GM23338 (cell line): ENCODE results near the gene PSD4. TPM values are rescaled to one million over a fixed set of nuclear protein-coding genes. Genes with fewer than 3 reads are reported as not detected.

Experiments used
- ATAC-seq: fragments of 200-7000 bp; cut with Tn5 transposase; 3 replicates; pipeline ENCODE4 v1.9.1; 2020
- DNase-seq: peaks from one replicate; pipeline ENCODE4 v3.0.0-alpha.2; 2015; ENCODE audit warnings: low spot score
- H2AFZ ChIP-seq: fragments of 200-600 bp; sonication (generic); 2 replicates; pipeline ENCODE4 v1.8.0; 2016; ENCODE audit warnings: antibody characterized with exemption, mild to moderate bottlenecking, moderate library complexity
- H3F3A ChIP-seq: fragments of 200-600 bp; sonication (generic); replicated peaks from 2 replicates; pipeline ENCODE4 v1.8.0; 2017; ENCODE audit warnings: antibody characterized with exemption, mixed run types, low read depth
- H3K27ac ChIP-seq: fragments of 200-600 bp; sonication (generic); 2 replicates; pipeline ENCODE4 v1.6.1; 2016; ENCODE audit warnings: low read depth
- H3K27me3 ChIP-seq: fragments of 200-600 bp; sonication (generic); 2 replicates; pipeline ENCODE4 v1.8.0; 2016; ENCODE audit warnings: mild to moderate bottlenecking, mixed run types, moderate library complexity; ENCODE audit not compliant: insufficient read depth
- H3K36me3 ChIP-seq: fragments of 200-600 bp; sonication (generic); 2 replicates; pipeline ENCODE4 v1.8.0; 2016; ENCODE audit warnings: mild to moderate bottlenecking; ENCODE audit not compliant: insufficient read depth
- H3K4me1 ChIP-seq: fragments of 200-600 bp; sonication (generic); 2 replicates; pipeline ENCODE4 v1.8.0; 2016; ENCODE audit warnings: mild to moderate bottlenecking, moderate library complexity; ENCODE audit not compliant: insufficient read depth
- H3K4me2 ChIP-seq: fragments of 200-600 bp; sonication (generic); 2 replicates; pipeline ENCODE4 v1.7.1; 2017; ENCODE audit warnings: mixed run types
- H3K4me3 ChIP-seq: fragments of 200-600 bp; sonication (generic); 2 replicates; pipeline ENCODE4 v1.6.1; 2016; ENCODE audit warnings: mixed run types
- H3K79me2 ChIP-seq: fragments of 200-600 bp; sonication (generic); replicated peaks from 2 replicates; pipeline ENCODE4 v1.8.0; 2017; ENCODE audit warnings: mild to moderate bottlenecking; ENCODE audit not compliant: insufficient read depth
- H3K9me2 ChIP-seq: fragments of 200-600 bp; sonication (generic); 2 replicates; pipeline ENCODE4 v1.8.0; 2017; ENCODE audit not compliant: insufficient read depth
- H4K20me1 ChIP-seq: fragments of 200-600 bp; sonication (generic); replicated peaks from 2 replicates; pipeline ENCODE4 v1.8.0; 2017; ENCODE audit warnings: mild to moderate bottlenecking; ENCODE audit not compliant: insufficient read depth
- H3K27ac Mint-ChIP-seq: 2 replicates; pipeline ENCODE4 v1.8.0; 2020; ENCODE audit warnings: inconsistent platforms, mild to moderate bottlenecking, moderate library complexity, mixed read lengths
- H3K27me3 Mint-ChIP-seq: 3 replicates; pipeline ENCODE4 v1.8.0; 2022; ENCODE audit warnings: low read depth, mild to moderate bottlenecking, moderate library complexity, mixed read lengths, inconsistent platforms; ENCODE audit not compliant: insufficient read depth, poor library complexity
- H3K36me3 Mint-ChIP-seq: 3 replicates; pipeline ENCODE4 v1.8.0; 2021; ENCODE audit warnings: low read depth, mild to moderate bottlenecking, inconsistent platforms, moderate library complexity, mixed read lengths
- H3K4me1 Mint-ChIP-seq: 3 replicates; pipeline ENCODE4 v1.8.0; 2020; ENCODE audit warnings: mild to moderate bottlenecking, inconsistent platforms, mixed read lengths
- H3K4me3 Mint-ChIP-seq: 3 replicates; pipeline ENCODE4 v1.8.0; 2021; ENCODE audit warnings: moderate library complexity, mild to moderate bottlenecking, inconsistent platforms, mixed read lengths
- H3K9me3 Mint-ChIP-seq: 3 replicates; pipeline ENCODE4 v1.8.0; 2020; ENCODE audit warnings: moderate library complexity, mild to moderate bottlenecking, inconsistent platforms, mixed read lengths
- CREB1 ChIP-seq: fragments of 250-450 bp; sonication (Bioruptor Pico); IDR thresholded peaks from 2 replicates; pipeline ENCODE4 v1.5.0; 2020; ENCODE audit warnings: low read depth, mild to moderate bottlenecking, moderate library complexity
- CTCF ChIP-seq, 2 experiments: fragments of 200-600 bp in 1 of 2; sonication (generic) in 1 of 2; conservative IDR thresholded peaks; 2 replicates each; pipeline versions ENCODE4 v1.5.1 to v1.6.1; 2016 to 2017; ENCODE audit warnings: antibody characterized with exemption in 2 of 2, low read depth in 2 of 2, mild to moderate bottlenecking in 2 of 2, moderate library complexity in 1 of 2
- EZH2phosphoT487 ChIP-seq: fragments of 200-600 bp; sonication (generic); IDR thresholded peaks from one replicate; pipeline ENCODE4 v1.8.1; 2018; ENCODE audit warnings: antibody characterized with exemption; ENCODE audit not compliant: unreplicated experiment
- JUNB ChIP-seq: IDR thresholded peaks from one replicate; pipeline ENCODE4 v1.6.1; 2016; ENCODE audit warnings: antibody characterized with exemption; ENCODE audit not compliant: unreplicated experiment
- NANOG ChIP-seq: IDR thresholded peaks from 2 replicates; pipeline ENCODE4 v1.6.1; 2016; ENCODE audit warnings: antibody characterized with exemption, borderline replicate concordance
- POLR2AphosphoS5 ChIP-seq: IDR thresholded peaks from 2 replicates; pipeline ENCODE4 v1.6.1; 2016; ENCODE audit warnings: antibody characterized with exemption, low read depth
- REST ChIP-seq: IDR thresholded peaks from one replicate; pipeline ENCODE4 v1.6.1; 2018; ENCODE audit warnings: antibody characterized with exemption; ENCODE audit not compliant: unreplicated experiment
- STAT1 ChIP-seq: IDR thresholded peaks from one replicate; pipeline ENCODE4 v1.6.1; 2016; ENCODE audit warnings: antibody characterized with exemption; ENCODE audit not compliant: unreplicated experiment
- ZNF114 ChIP-seq: fragments of 250-450 bp; sonication (Bioruptor Pico); IDR thresholded peaks from 2 replicates; pipeline ENCODE4 v1.5.0; 2020; ENCODE audit warnings: mild to moderate bottlenecking, moderate library complexity
- ZNF331 ChIP-seq: fragments of 250-450 bp; sonication (Bioruptor Pico); IDR thresholded peaks from 2 replicates; pipeline ENCODE4 v1.5.0; 2020; ENCODE audit warnings: low read depth, mild to moderate bottlenecking, moderate library complexity
- ZNF462 ChIP-seq: fragments of 250-450 bp; sonication (Bioruptor Pico); IDR thresholded peaks from 2 replicates; pipeline ENCODE4 v1.5.0; 2020; ENCODE audit warnings: mild to moderate bottlenecking, moderate library complexity
- polyA plus RNA-seq: library from polyadenylated mRNA; unstranded; fragments of >200 nt; fragmentation: Nextera tagmentation; extraction: Ambion mirVana; gene quantifications from 2 replicates; pipeline ENCODE4 v1.2.1, GENCODE V29; 2016
- total RNA-seq: library from RNA; depleted of rRNA; stranded (reverse); fragments of >200 nt; shearing (Covaris generic); gene quantifications from 2 replicates; pipeline ENCODE4 v1.2.3, GENCODE V29; 2014

PSD4 gene
- total and polyA plus RNA-seq, 2 experiments from 2014 or later: 0.06 to 0.66 TPM

- TF ChIP-seq ZNF331 (CRISPR knock-in tag) (no peak), EZH2phosphoT487 (no peak), ZNF462 (no peak), JUNB (no peak), NANOG (no peak)
These were observed 62.8 kb downstream of the PSD4 start (continued) for GRCh38 chr2:113236367-113237159.

- no peak overlapping the region for H3K27ac Mint-ChIP-seq
- no peak for TF ChIP-seq POLR2AphosphoS5
- TF ChIP-seq CTCF (conservative IDR thresholded peaks at IDR 0.05; ENCODE audit: low read depth in 2 of 2): no peak
- TF ChIP-seq CREB1 (CRISPR knock-in tag): no peak
- TF ChIP-seq ZNF114 (CRISPR knock-in tag): no peak
- no peak for TF ChIP-seq STAT1
- TF ChIP-seq REST: no peak
These were observed 63.9 kb downstream of the PSD4 start for GRCh38 chr2:113237604-113238160.

More at GRCh38 chr2:113237604-113238160, 63.9 kb downstream of the PSD4 start:
- H2AFZ ChIP-seq: no peak overlapping the region
- peaks cover 7% of the 10 kb centered on the region; the same call in 2 of the 3 replicates for H3K4me1 Mint-ChIP-seq
- no peaks in the 10 kb centered on the region for H3K36me3 Mint-ChIP-seq
- H3K27me3 ChIP-seq: no peaks in the 10 kb centered on the region
- DNase-seq: no peak
- H3K4me1 ChIP-seq: no peaks in the 10 kb centered on the region
- H3K4me2 ChIP-seq: no peak overlapping the region
- H3K27me3 Mint-ChIP-seq: peaks cover 6% of the 10 kb centered on the region
- 0 out of 2 replicates have a peak, but pooled peaks cover 9% of the 10 kb centered on the region for H3K79me2 ChIP-seq
- no peaks in the 10 kb centered on the region for H3K36me3 ChIP-seq
- no peaks in the 10 kb centered on the region; the same call in 2 of the 3 replicates for H3K9me3 Mint-ChIP-seq
- no peaks in the 10 kb centered on the region for H4K20me1 ChIP-seq
- no peak for ATAC-seq
- no peak overlapping the region for H3K27ac ChIP-seq
- no peak overlapping the region for H3K4me3 ChIP-seq
- no peaks in the 10 kb centered on the region for H3F3A ChIP-seq
- no peaks in the 10 kb centered on the region for H3K9me2 ChIP-seq
- H3K4me3 Mint-ChIP-seq: no peak overlapping the region
